Neural progenitor cell (in vitro differentiated cells): ENCODE results near the gene CCDC6.

Source experiments
- CTCF ChIP-seq: fragments of 200-600 bp; sonication (generic); IDR thresholded peaks from 2 replicates; pipeline ENCODE4 v1.5.1; 2017; ENCODE audit warnings: antibody characterized with exemption, mild to moderate bottlenecking
- EZH2 ChIP-seq: fragments of 200-600 bp; sonication (generic); IDR thresholded peaks from 2 replicates; pipeline ENCODE4 v1.6.1; 2017; ENCODE audit warnings: antibody characterized with exemption, mild to moderate bottlenecking, moderate library complexity
- EZH2phosphoT487 ChIP-seq: fragments of 200-600 bp; sonication (generic); IDR thresholded peaks from 2 replicates; pipeline ENCODE4 v1.6.1; 2017; ENCODE audit warnings: antibody characterized with exemption

- TF ChIP-seq CTCF (no peak), EZH2 (no peak), EZH2phosphoT487 (no peak)
Measured at GRCh38 chr10:59831658-59832503, 74.5 kb downstream of the CCDC6 start.
